Osteocyte (in vitro differentiated cells): ENCODE results near the gene FCHO1. TPM values are rescaled to one million over a fixed set of nuclear protein-coding genes. Genes with fewer than 3 reads are reported as not detected.
"Not testable (repeated sequence)": the region's sequence is repeated elsewhere in the genome, so short reads cannot be mapped to it uniquely, and the experiment has no call there.

ENCODE experiments used
- DNase-seq: peaks from one replicate; pipeline ENCODE4 v3.0.0; 2021; ENCODE audit warnings: mixed read lengths; ENCODE audit not compliant: unreplicated experiment; ENCODE audit errors: extremely low spot score
- H3K27ac Mint-ChIP-seq: one replicate; pipeline ENCODE4 v1.8.0; 2021; ENCODE audit warnings: mild to moderate bottlenecking, mixed read lengths; ENCODE audit not compliant: unreplicated experiment
- H3K27me3 Mint-ChIP-seq: one replicate; pipeline ENCODE4 v1.8.0; 2021; ENCODE audit warnings: mixed read lengths; ENCODE audit not compliant: unreplicated experiment
- H3K36me3 Mint-ChIP-seq: one replicate; pipeline ENCODE4 v1.8.0; 2021; ENCODE audit warnings: mixed read lengths; ENCODE audit not compliant: unreplicated experiment
- H3K4me1 Mint-ChIP-seq: one replicate; pipeline ENCODE4 v1.8.0; 2021; ENCODE audit warnings: mixed read lengths; ENCODE audit not compliant: unreplicated experiment
- H3K4me3 Mint-ChIP-seq: one replicate; pipeline ENCODE4 v1.8.0; 2021; ENCODE audit warnings: mild to moderate bottlenecking, moderate library complexity, mixed read lengths; ENCODE audit not compliant: unreplicated experiment
- H3K9me3 Mint-ChIP-seq: one replicate; pipeline ENCODE4 v1.8.0; 2021; ENCODE audit warnings: mixed read lengths; ENCODE audit not compliant: unreplicated experiment
- CTCF ChIP-seq: fragments of 200-600 bp; sonication (generic); IDR thresholded peaks from 2 replicates; pipeline ENCODE4 v1.5.0; 2021; ENCODE audit warnings: antibody characterized with exemption, mild to moderate bottlenecking, moderate library complexity
- total RNA-seq: library from RNA; stranded (reverse); gene quantifications from 2 replicates; pipeline ENCODE4 v1.2.1, GENCODE V29; 2021

Gene FCHO1
- total RNA-seq, 1 donor from 2014 or later, result 0.56 TPM

- no peak overlapping the region for H3K4me3 Mint-ChIP-seq
- H3K9me3 Mint-ChIP-seq, result no peaks in the 10 kb centered on the region
- no peak overlapping the region for H3K27ac Mint-ChIP-seq
- no peak for TF ChIP-seq CTCF
- no peak for DNase-seq
- H3K27me3 Mint-ChIP-seq, result no peaks in the 10 kb centered on the region
- H3K36me3 Mint-ChIP-seq, result no peaks in the 10 kb centered on the region
- no peaks in the 10 kb centered on the region for H3K4me1 Mint-ChIP-seq
Observed at GRCh38 chr19:17772172-17772571, 20.9 kb downstream of the FCHO1 start.

- DNase-seq, result no peak
- Mint-ChIP-seq H3K36me3 (no peaks in the 10 kb centered on the region), H3K4me3 (no peak overlapping the region), H3K27ac (no peak overlapping the region), H3K27me3 (peaks cover 8% of the 10 kb centered on the region), H3K9me3 (no peaks in the 10 kb centered on the region), H3K4me1 (peaks cover 13% of the 10 kb centered on the region)
- TF ChIP-seq CTCF, result peak; percentile 66
Observed at GRCh38 chr19:17775245-17775927, 24.1 kb downstream of the FCHO1 start.

- Mint-ChIP-seq H3K27ac (no peak overlapping the region), H3K4me1 (peaks cover 13% of the 10 kb centered on the region), H3K27me3 (peaks cover 8% of the 10 kb centered on the region), H3K9me3 (no peaks in the 10 kb centered on the region), H3K36me3 (no peaks in the 10 kb centered on the region), H3K4me3 (no peak overlapping the region)
- no peak for DNase-seq
- no peak for TF ChIP-seq CTCF
Observed at GRCh38 chr19:17775991-17776803, 24.9 kb downstream of the FCHO1 start.

GRCh38 chr19:17777840-17778239 lies 26.6 kb downstream of the FCHO1 start:
- not testable (repeated sequence) for H3K4me3 Mint-ChIP-seq, H3K36me3 Mint-ChIP-seq, H3K9me3 Mint-ChIP-seq, DNase-seq, H3K27me3 Mint-ChIP-seq, H3K27ac Mint-ChIP-seq
- peaks cover 13% of the 10 kb centered on the region for H3K4me1 Mint-ChIP-seq

GRCh38 chr19:17778251-17778967 lies 27.1 kb downstream of the FCHO1 start:
- no peak for TF ChIP-seq CTCF
- Mint-ChIP-seq H3K4me3 (no peak overlapping the region), H3K36me3 (no peaks in the 10 kb centered on the region), H3K27ac (no peak overlapping the region), H3K27me3 (peaks cover 8% of the 10 kb centered on the region), H3K4me1 (peaks cover 13% of the 10 kb centered on the region), H3K9me3 (no peaks in the 10 kb centered on the region)
- DNase-seq, result no peak
